Endodermal cell (in vitro differentiated cells): Measurements from ENCODE around the gene STX19. TPM values are rescaled to one million over a fixed set of nuclear protein-coding genes. Genes with fewer than 3 reads are reported as not detected.

Source experiments
- DNase-seq: peaks from one replicate; pipeline ENCODE4 v3.0.0-alpha.2; 2017
- H3K27ac ChIP-seq: 2 replicates; pipeline ENCODE4 v1.5.1; 2013; ENCODE audit warnings: mild to moderate bottlenecking, low read depth, low read length, moderate library complexity
- H3K27me3 ChIP-seq: 2 replicates; pipeline ENCODE4 v1.6.1; 2013; ENCODE audit warnings: mild to moderate bottlenecking, low read length, moderate library complexity; ENCODE audit not compliant: insufficient read depth, control insufficient read depth, poor library complexity, severe bottlenecking
- H3K36me3 ChIP-seq: 2 replicates; pipeline ENCODE4 v1.7.0; 2013; ENCODE audit warnings: mild to moderate bottlenecking, low read length, moderate library complexity; ENCODE audit not compliant: control insufficient read depth, insufficient read depth
- H3K4me1 ChIP-seq: one replicate; pipeline ENCODE4 v1.7.0; 2013; ENCODE audit warnings: low read length; ENCODE audit not compliant: control insufficient read depth, insufficient read depth
- H3K4me3 ChIP-seq: 2 replicates; pipeline ENCODE4 v1.5.1; 2013; ENCODE audit warnings: mild to moderate bottlenecking, low read length, moderate library complexity
- H3K9ac ChIP-seq: 2 replicates; pipeline ENCODE4 v1.6.1; 2013; ENCODE audit warnings: mild to moderate bottlenecking, low read length, moderate library complexity; ENCODE audit not compliant: poor library complexity, severe bottlenecking; ENCODE audit errors: extremely low read depth
- H3K9me3 ChIP-seq: 2 replicates; pipeline ENCODE4 v1.6.1; 2013; ENCODE audit warnings: mild to moderate bottlenecking, low read length, moderate library complexity; ENCODE audit not compliant: control insufficient read depth
- H3K27ac Mint-ChIP-seq: 2 replicates; pipeline ENCODE4 v1.8.0; 2020; ENCODE audit warnings: mixed read lengths
- H3K27me3 Mint-ChIP-seq: 2 replicates; pipeline ENCODE4 v1.8.0; 2021; ENCODE audit warnings: mild to moderate bottlenecking, mixed read lengths; ENCODE audit not compliant: insufficient read depth
- H3K36me3 Mint-ChIP-seq: 2 replicates; pipeline ENCODE4 v1.8.0; 2020; ENCODE audit warnings: low read depth, mixed read lengths
- H3K4me1 Mint-ChIP-seq: 2 replicates; pipeline ENCODE4 v1.8.0; 2020; ENCODE audit warnings: mixed read lengths
- H3K4me3 Mint-ChIP-seq: 2 replicates; pipeline ENCODE4 v1.8.0; 2020; ENCODE audit warnings: mild to moderate bottlenecking, moderate library complexity, mixed read lengths
- H3K9me3 Mint-ChIP-seq: 2 replicates; pipeline ENCODE4 v1.8.0; 2020; ENCODE audit warnings: mild to moderate bottlenecking, mixed read lengths
- WGBS, 2 experiments: methylation state at CpG; one replicate each; pipeline versions ENCODE4 v1.1.5 to v1.1.7; 2013; ENCODE audit warnings: missing lambda C conversion rate in 2 of 2, mixed read lengths in 1 of 2; ENCODE audit not compliant: insufficient coverage in 1 of 2, insufficient read length in 1 of 2; 5-methylcytosine and 5-hydroxymethylcytosine counted together
- total RNA-seq, 2 donors: library from RNA; stranded (reverse); fragmentation: NEBNext Ultra II Directional in 1 of 2; extraction: Animal tissue kit (Norgen Biotek cat#: 25700) in 1 of 2; gene quantifications; 2 replicates in 1 of 2; 3 replicates in 1 of 2; pipeline ENCODE4 v1.2.1, GENCODE V29; 2021
- TF ChIP-seq, protein P1 (sequence below): fragments of 200-600 bp; sonication (generic); conservative IDR thresholded peaks from 2 replicates; pipeline ENCODE4 v1.5.0; 2021; ENCODE audit warnings: antibody characterized with exemption, mild to moderate bottlenecking

Gene STX19
- total RNA-seq, 2 donors from 2014 or later = not detected

DNA sequence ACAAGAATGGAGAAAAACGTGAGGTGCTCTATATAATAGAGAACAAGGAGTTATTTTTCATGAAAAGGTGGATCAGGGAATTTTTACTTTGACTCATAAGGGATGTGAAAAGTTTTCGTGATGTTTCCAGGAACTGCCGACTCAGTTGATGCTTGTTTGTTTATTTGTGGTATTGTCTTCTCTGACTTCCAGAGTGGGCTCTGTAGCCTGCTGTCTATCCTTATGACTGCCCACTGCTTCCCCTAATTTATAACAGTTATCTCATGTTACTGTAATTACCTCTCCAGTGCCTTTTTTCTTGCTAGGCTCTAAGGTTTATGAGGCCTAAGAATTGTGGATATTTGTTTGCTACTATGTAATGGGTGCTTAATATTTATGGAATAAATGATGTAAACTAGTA is 36.2 kb downstream of the STX19 start:
- Histone ChIP-seq H3K4me1 (no peaks in the 10 kb centered on the region), H3K9me3 (no peaks in the 10 kb centered on the region), H3K4me3 (no peak overlapping the region), H3K36me3 (peaks cover 8% of the 10 kb centered on the region), H3K27ac (no peak overlapping the region), H3K27me3 (no peaks in the 10 kb centered on the region), H3K9ac (no peak overlapping the region)
- TF ChIP-seq, protein P1, sequence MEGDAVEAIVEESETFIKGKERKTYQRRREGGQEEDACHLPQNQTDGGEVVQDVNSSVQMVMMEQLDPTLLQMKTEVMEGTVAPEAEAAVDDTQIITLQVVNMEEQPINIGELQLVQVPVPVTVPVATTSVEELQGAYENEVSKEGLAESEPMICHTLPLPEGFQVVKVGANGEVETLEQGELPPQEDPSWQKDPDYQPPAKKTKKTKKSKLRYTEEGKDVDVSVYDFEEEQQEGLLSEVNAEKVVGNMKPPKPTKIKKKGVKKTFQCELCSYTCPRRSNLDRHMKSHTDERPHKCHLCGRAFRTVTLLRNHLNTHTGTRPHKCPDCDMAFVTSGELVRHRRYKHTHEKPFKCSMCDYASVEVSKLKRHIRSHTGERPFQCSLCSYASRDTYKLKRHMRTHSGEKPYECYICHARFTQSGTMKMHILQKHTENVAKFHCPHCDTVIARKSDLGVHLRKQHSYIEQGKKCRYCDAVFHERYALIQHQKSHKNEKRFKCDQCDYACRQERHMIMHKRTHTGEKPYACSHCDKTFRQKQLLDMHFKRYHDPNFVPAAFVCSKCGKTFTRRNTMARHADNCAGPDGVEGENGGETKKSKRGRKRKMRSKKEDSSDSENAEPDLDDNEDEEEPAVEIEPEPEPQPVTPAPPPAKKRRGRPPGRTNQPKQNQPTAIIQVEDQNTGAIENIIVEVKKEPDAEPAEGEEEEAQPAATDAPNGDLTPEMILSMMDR = no peak
- peaks cover 8% of the 10 kb centered on the region for H3K36me3 Mint-ChIP-seq
- H3K9me3 Mint-ChIP-seq = no peaks in the 10 kb centered on the region
- WGBS, 2 experiments = 78 to 95% methylated on average over 2 to 3 of the region's 3 CpGs
- no peaks in the 10 kb centered on the region for H3K27me3 Mint-ChIP-seq
- H3K4me1 Mint-ChIP-seq = peaks cover 5% of the 10 kb centered on the region
- H3K27ac Mint-ChIP-seq = no peak overlapping the region
- H3K4me3 Mint-ChIP-seq = no peak overlapping the region
- DNase-seq = no peak

DNA sequence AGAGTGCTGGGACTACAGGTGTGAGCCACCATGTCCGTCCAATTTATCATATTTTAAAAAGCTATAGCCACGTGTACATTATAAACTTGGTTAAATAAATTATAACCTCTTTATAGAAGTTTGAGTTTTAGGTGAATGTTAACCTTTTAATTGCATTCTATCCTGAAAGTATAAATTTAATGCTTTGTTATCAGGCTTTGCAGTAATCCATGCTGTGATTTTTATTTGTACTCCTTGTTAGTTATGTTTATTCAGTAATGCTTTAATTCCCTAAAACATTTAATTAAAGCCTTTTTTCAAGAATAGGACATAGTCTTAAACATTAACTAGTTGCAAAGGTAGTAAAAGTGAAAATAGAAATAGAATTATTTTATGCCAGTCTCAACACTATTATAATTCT is 36.8 kb downstream of the STX19 start:
- no peak overlapping the region for H3K4me3 Mint-ChIP-seq
- 76% methylated on average over 2 of the region's 2 CpGs; no CpG with 5 or more reads in 1 of the 2 experiments for WGBS, 2 experiments
- no peak overlapping the region for H3K9ac ChIP-seq

DNA sequence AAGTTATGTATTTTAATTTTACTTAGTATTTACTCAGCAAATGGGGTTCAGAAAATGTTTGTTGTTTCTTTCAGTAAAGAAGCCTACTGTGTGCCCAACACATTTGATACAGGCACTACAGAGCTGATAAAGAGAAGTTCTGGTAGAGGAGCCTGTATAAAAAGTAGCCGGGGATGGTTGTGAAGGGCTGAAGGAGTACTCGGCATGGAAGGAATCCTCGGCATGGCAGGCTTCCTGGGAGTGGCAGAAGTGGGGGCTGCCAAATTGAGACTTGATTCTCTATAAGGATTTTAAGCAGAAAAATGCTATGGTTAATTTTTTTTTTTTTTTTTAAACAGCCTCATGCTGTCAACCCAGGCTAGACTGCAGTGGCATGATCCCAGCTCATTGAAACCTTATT is 39.2 kb downstream of the STX19 start:
- H3K27me3 ChIP-seq = no peaks in the 10 kb centered on the region
- H3K4me3 ChIP-seq = no peak overlapping the region
- H3K27me3 Mint-ChIP-seq = no peaks in the 10 kb centered on the region
- no peak overlapping the region for H3K9ac ChIP-seq
- no peak for DNase-seq
- no peaks in the 10 kb centered on the region for H3K36me3 Mint-ChIP-seq
- no peak overlapping the region for H3K27ac ChIP-seq
- 93 to 96% methylated on average over 3 of the region's 3 CpGs for WGBS, 2 experiments
- H3K4me1 ChIP-seq = no peaks in the 10 kb centered on the region
- no peak overlapping the region for H3K27ac Mint-ChIP-seq
- TF ChIP-seq, protein P1 = no peak
- H3K9me3 Mint-ChIP-seq = no peaks in the 10 kb centered on the region
- no peak overlapping the region for H3K4me3 Mint-ChIP-seq
- H3K9me3 ChIP-seq = no peaks in the 10 kb centered on the region
- no peaks in the 10 kb centered on the region for H3K36me3 ChIP-seq
- peaks cover 5% of the 10 kb centered on the region for H3K4me1 Mint-ChIP-seq

More for the DNA sequence above, 36.8 kb downstream of the STX19 start:
- TF ChIP-seq, protein P1 = no peak
- Mint-ChIP-seq H3K36me3 (peaks cover 2% of the 10 kb centered on the region), H3K27me3 (no peaks in the 10 kb centered on the region), H3K27ac (no peak overlapping the region), H3K9me3 (no peaks in the 10 kb centered on the region), H3K4me1 (peaks cover 5% of the 10 kb centered on the region)
- no peak overlapping the region for H3K4me3 ChIP-seq
- DNase-seq = no peak
- H3K27ac ChIP-seq = no peak overlapping the region
- H3K27me3 ChIP-seq = no peaks in the 10 kb centered on the region
- peaks cover 5% of the 10 kb centered on the region for H3K36me3 ChIP-seq
- H3K9me3 ChIP-seq = no peaks in the 10 kb centered on the region
- H3K4me1 ChIP-seq = no peaks in the 10 kb centered on the region
